ENCODE measurements around the gene ETS1.

ETS1 gene

DNA sequence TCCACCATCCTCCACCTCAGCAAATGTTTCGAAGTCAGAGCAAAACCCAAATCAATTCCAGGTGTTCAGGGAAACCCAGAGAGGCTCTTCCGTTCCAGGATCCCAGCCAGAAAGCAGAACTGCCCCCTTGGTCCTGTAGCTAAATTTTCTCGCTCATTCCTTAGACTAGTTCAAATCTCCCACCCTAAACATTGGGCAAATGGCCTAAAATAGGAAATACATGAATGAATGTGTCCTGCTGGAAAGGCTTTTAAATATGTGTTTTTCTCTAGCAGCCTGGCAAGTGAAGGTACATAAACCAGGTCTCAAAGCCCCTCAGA, 89.6 kb downstream of the ETS1 start:
- no peak for DNase-seq

DNA sequence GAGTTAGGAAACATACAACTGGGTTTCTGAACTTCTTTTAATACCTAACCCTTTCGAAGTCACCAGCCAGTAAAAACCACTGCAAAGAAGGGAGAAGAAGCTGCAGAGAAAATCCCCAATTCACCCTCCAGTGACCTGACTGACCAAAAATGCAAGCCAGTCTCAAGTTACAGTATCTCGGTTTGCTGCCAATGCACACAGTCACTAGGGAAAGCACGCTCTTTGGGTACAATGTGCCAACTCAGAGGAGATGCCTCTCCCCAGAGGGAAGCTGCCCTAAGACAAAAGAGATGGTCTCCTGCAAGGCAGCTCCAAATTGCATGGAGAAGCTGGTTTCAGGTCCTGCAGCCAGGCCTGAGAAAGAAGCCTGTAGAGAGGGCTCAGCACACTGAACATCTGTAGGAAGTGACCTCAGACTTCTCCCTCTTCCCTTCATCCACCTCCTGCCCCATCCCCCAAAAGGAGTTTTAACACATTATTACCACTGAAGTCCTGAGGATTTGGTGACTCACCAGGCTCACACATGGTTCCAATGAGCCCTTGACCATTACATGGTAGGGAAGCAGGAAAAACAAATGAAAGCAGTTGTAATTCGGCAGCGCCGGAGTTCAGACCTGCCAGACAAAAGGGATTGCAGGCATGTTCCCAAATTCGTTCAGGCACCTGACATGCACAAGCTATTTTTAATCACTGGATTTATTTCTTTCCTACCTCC, 90.1 kb downstream of the ETS1 start:
- DNase-seq, result no peak

DNA sequence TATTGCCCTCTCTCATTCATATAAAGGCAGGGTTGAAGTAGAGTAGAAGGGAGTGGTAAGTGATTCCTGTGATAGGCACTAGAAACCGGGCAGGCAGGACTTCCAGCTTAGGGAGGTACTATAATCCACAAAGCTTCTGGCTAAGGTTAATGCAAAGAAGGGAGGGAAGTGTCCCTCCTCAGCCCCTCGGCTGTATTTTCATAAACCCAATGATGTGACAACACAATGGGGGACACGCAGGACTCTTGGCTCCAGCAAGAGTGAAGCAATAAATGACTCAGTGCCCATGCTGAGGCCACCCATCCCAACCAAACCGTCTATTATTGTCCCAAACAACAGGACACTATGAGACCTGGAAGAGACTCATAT, 90.7 kb downstream of the ETS1 start:
- DNase-seq, result no peak

DNA sequence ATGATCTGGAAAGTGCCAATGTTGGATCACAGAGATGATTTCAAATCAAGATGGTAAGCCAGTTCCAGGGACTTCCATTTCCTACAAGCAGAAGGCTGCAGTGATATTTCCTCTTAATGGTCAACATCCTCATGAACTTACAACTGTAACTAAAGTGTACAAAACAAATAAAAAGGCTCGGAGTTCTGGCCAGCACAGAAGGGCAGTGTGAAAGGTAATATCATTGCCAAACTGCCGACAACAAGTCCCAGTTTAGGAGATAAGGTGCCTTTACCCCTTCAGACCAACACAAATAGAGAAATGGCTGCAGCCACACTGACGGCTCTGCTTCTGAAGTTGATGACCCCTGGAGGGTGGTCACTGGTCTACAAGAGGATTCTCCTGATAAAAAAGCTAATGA, 91.1 kb downstream of the ETS1 start:
- no peak for DNase-seq

DNA sequence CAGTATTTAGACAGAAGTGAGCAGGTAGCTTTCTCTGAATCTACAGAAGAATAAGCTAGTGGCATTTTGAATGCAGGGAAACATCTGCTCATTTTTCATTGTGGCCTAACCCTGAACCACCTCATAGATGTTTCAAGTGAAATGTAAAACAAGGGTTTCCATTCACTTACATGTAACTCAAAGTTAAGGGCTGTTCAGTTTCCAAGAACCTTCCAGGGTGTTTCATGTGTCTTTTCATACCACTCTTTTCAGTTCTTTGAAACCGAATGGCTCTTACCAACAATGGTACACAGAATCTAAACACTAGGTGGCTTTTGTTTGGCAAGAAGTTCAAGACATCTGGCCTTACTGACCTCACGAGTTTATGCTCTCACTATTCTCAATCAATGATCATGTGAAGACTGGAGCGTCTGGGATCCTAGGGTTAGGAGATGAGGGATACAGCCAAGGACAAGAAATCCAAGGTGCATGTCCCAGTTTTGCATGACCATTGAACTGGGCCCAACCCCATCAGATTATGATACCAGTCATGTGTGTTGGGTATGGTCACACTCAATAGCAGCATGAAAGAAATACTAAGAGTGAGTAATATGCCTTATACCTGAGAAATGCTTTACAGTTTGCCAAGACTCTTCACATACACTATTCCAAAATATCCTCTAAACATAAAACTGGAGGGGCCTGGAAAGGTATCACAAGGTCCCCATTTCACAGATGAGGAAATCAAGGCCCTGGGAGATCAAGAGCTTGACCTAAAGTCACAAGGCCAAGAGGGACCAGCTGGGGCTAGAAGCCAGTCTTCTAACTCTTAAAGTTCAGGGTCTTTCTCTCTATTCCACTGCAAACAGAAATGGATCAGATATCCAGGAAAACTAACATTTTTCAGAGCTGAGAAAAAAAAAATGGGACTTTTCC, 92.7 kb downstream of the ETS1 start:
- no peak for DNase-seq

DNA sequence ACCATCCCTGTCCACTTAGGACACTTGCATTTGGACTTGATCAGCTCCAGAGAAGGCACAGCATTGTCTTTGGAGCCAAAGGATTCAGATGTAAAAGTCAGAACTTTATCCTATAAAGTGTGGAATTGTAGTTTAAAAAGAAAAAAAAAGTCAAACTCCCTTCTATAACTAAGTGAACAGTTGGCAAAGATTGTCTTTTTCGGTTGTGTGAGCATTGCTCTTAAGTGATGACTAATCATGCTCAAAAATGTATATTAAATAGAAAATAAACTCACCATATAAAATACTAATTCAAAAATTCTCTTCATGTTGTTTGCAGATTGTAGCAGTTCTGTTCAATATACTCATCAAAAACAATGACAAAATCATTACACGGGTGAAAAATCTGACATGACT, 93.8 kb downstream of the ETS1 start:
- no peak for DNase-seq

DNA sequence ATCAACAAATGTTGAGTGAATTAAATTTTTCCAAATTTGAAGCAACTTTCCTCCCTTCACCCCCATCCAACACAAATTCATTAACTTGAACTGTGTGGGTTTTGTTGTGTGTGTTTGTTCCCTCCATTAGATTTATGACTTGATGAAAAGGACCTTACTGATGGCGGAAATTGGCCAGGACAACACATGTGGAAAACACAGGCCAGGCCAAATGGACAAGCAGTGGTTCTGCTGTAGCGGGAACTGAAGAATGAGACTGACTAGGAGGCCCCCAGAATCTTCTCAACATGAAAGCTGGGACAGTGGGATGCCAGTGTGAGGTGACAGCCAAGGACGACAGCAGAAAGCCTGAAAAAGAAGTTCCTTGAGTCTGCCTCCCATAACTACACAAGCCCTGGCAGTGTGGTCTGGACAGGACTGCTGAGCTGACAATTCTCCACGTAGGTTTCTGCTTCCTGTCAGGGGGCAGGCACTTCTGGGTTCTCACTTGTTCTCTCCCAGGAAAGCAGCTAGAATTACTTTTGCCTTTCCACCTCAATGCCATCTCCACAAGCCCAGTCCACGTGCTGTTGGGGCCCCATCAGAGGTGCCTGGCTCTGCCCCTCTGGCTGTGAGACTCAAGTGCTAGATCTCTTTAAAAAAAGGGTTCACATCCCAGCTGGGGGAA, 94.3 kb downstream of the ETS1 start:
- no peak for DNase-seq

DNA sequence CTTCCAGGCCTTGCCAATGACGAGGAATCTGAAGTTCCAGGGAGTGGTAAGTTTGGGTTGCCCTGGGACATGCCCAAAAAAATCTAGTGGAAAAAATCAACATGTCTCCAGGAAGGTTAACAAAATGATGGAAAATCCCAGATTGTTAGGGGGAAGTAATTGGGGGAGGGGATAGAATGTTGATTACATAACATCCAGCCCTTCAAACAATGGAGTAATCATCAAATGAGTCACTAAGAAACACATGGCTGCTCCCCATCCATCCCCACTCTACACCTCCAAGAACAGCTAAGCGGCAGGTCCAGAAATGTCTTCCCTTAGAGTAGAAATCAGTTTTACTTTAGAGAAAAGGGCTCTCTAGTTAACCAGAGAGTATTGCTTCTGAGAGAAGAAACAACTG, 94.9 kb downstream of the ETS1 start:
- no peak for DNase-seq

DNA sequence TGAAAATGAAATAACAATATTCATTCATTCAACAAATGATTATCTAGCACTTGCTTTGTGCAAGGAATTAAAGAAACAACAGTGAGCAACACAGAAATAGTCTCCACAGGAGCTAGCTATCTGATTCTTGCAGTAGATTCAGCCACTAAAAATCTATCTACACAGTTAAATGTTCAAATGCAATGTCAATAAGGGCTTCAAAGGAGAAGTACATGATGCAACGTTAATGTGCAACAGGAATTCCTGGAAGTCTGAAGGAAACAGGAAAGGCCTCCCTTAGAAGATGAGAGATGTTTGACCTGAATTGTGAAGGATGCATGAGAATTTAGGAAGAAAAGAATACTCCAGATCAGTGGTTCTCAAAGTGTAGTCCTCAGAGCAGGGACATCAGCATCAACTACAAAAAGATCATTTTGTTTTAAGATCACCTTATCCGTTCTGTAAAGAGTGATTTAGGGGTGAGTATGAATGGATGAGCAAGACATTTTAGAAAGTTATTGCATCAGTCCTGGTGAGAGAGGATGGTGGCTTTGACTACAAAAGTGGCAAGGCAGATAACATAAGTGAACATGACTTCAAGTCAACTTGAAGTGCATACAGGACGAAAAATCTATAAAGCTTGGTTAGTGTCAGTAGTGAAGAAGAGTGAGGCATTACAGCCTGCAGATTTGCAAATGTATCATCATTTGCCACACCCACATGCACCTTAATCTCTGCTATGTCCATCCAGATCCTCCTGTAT, 96.0 kb downstream of the ETS1 start:
- DNase-seq, result no peak

DNA sequence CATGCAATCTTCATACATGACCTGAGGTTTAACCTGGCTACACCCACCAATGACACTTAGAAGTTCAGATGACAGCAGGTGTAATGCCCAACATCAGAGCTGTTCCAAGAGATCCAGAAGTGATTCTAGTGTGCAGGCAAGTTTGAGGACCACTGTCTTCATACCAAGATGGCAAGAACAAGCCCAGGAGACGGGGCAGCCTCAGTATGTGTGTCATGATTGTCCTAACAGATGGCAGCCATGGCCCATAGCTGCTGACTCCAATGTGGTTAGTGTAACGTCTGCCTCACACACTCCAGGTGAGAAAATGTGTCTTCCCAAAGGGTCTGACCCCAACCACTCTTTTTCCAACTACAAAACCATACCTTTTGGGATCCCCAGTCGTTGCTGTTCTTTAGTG, 97.3 kb downstream of the ETS1 start:
- DNase-seq, result no peak

DNA sequence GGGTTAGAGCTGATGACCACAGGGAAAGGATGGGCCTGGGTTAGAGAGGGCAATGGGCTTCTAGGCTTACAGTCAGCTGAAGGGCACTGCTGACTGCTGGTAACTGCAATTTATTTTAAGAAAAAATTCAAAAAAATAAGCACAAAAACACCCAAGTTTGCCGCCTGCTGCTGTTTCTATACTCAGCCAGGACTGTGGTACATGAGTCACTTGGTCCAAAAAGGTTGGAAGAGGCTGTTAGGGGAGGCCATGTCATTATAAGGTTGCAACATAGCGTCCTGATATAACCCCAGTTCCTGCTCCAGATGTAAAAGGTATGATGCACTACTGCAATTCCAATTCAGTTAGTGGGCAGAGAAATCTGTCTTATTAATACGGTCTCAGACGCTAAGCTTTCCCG, 98.9 kb downstream of the ETS1 start:
- DNase-seq, result peak; percentile 52

DNA sequence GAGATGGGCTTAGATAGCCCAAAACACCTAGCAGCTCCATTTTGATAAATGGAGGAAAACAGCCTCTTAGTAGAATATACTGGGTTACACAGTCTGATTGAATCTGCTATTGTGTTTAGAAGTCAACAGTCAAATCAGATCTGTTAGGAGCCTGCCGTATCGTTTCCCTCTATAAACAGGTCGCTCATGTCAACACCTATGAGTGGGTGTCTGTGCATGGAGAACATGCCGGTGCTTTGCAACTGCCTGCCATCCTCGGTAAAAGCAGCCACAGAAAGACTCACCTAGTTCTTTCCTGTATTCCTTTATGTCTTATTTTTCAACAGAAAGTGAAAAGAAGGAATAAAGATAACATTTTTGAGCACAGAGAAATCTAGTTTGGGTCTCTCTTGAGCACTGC, 99.4 kb downstream of the ETS1 start:
- no peak for DNase-seq

DNA sequence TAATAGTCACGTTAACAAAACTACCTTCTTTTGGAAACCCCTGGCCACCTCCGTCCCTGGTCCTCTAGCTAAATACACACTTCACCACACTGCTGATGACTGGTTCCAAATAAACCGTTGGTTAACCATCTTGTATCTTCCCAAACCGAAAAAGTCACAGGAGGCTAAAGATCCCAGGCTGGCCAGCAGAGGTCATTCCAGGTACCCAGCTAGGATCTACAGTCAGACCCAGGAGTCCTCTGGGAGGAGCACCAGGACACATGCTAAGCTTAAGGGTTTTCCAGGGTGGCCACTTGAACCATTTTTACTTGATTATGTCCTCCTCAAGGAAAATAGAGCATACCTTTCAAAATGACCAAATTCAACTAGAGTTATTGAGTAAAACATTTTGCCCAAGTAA, 103.2 kb downstream of the ETS1 start:
- DNase-seq, result no peak

DNA sequence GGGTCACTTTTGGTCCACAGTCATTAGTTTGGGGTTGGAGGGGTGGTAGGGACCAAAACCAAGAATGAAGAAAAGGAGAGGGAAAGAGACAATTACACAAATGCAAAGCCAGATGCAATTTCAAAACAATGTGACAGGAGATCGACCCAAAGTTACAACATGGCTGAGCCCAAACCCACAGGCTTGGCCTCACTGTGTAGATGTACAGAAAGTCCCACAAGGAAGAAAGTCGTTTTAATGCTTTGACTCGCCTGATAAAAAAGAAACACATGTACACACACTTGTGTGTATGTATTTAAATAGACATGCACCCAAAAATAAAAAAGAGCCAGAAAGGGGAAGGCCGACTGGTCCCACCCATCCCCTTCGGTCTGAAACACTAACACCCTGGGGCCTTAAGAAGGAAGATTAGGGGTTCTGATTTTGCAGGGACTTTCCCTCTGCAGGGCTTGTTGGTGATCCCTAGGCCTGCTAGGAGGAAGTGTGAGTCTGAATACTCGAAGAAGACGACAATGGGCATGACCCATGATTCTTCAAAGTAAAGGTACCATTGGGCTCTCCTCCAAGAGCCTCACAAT, 104.1 kb downstream of the ETS1 start:
- peak; percentile 17 for DNase-seq

DNA sequence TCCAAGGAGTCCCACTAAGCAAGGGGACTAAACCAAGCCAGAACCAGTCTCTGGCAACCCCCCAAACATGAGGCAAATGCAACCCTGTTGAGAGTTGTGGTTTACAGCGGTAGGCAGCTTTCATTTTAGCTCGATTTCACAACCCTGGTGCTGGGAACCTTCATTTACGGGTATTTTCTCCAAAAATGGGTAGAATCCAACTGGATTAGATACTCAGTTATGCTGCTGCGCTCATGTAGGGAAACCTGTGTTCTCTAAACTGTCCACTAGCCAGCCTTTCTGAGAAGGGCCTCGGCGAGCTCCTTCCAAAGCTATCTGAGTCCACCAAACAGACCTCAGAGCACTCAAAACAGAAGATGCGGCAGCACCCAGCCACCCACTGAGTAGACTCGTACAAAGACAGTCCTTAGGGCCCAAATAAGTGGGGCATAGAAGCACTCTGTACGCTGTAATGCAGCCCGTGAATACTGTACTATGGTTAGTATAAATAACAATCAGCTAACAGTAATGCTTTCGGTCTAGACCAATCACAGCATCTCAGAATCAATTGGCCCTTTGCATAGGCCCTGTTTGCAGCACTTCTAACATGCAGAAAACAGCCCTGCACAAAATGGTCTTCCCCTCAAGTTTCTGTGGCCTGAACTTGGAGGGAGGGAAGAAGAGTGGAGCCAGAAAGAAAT, 104.7 kb downstream of the ETS1 start:
- DNase-seq, result peak; percentile 43

DNA sequence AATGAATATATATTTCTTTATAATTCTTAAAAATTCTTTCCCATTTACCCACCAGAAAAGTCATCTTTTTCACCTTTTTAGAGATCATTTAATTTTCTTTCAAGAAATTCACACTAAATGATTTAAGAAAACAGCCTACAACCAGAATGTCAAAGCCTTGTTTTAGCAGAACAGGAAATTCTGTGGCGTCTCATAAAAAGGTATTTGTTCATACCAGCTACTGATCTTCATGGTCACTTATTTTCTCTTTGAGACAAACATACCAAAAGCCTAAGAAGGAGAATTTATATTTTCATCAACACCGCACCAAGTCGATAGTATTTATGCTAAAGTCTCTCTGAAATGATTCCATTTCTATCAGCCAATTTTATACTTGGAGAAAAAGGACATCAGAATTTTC, 105.3 kb downstream of the ETS1 start:
- no peak for DNase-seq

DNA sequence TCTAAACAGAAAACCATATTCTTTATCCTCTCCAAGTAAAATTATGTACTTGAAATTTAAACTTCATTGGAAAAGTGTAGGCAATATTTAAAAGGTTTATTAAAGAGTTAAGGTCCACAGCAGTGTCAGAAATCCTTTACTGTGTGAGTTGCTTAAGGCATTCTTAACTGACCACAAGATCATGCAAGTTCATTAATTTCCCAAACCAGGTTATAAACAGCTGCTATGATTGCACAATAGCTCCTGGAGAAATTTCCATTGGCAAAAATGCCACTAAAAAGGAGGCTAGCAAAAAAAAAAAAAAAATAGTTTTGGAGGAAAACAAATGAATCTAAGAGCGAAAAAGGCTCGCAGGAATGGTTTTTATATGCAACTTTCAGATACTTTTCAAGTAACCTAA, 106.2 kb downstream of the ETS1 start:
- DNase-seq, result peak; percentile 11

DNA sequence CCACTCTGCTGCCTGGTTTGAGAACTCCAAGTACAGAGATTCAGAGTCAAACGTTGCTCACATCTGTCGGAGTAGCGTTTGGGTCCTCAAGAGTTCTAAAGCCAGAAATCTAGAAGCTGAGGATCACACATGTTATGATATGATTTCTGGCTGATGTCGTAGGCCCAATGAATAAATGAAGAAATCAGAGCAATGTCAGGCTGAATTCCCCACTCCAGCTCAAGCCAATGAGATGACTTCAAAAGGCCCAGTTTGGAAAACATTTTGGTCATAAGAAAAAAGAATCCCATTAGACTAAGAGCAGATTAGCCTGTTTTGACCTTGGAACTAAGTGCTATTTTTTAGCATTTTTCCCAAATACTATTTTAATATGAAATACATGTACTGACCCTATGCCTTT, 106.7 kb downstream of the ETS1 start:
- DNase-seq, result no peak

DNA sequence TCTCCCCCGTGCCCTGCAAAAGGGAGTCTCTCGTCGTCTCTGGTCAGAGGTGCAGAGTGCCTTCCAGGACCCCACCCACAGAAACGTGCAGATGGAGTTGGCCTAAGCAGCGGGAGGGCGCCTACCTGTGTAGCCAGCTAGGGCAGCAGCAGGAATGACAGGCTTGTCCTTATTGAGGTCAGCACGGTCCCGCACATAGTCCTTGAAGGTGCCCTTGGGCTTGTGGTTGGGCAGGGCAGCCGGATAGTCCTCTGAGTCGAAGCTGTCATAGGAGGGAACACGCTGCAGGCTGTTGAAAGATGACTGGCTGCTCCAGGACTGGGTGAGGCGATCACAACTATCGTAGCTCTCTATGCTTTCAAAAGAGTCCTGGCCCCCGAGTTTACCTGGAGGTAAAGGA, 107.3 kb downstream of the ETS1 start:
- DNase-seq, result no peak

DNA sequence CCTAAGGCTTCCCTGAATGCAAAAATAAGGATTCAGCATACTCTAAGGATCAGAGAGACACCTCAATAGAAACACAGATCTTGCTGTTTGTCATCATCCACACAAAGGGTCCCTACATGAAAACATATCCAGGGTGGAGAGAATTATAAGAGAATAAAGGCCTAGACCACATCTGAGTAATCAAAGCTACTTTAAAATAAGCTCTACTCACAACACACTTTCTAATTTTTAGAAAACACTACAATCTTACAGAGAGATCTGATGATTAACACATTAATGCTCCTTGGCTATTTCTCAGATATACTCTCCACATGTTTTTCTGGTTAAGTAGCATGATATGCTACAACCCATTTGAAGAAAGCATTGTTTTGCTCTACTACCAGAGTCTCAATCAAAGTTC, 108.2 kb downstream of the ETS1 start:
- DNase-seq, result no peak

DNA sequence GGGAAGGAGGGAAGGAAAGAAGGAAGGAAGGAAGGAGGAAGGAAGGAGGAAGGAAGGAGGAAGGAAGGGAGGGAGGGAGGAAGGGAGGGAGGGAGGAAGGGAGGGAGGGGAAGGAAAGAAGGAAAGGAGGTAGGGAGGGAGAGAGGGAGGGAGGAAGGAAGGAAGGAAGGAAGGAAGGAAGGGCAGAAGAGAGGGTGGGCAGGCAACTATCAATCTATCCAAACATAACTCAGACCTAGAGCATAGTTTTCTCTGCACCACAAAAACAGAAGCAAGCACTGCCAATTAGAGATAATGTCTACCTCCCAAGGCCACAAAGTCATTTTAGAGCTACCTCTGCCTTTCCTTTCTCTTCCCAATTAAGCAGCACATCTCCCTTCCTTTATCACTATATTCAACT, 109.1 kb downstream of the ETS1 start:
- no peak for DNase-seq

DNA sequence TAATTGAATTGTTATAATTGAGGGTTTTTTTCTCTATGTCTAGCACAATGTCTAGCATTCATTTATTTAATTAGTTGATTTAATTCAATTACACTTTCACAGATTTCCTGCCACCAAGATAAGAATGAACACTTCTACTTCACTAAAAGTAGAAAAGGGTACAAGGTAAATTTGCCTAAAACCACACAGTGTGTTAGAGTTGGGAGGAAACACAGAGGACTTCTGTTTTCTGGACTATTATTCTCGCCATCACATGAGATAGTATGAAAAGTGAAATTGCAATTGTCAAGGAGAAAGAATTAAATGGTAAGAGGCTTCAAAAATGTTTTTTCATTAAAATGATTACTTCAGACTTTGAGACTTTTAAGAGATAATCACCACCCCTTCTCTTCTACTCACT, 109.5 kb downstream of the ETS1 start:
- no peak for DNase-seq

DNA sequence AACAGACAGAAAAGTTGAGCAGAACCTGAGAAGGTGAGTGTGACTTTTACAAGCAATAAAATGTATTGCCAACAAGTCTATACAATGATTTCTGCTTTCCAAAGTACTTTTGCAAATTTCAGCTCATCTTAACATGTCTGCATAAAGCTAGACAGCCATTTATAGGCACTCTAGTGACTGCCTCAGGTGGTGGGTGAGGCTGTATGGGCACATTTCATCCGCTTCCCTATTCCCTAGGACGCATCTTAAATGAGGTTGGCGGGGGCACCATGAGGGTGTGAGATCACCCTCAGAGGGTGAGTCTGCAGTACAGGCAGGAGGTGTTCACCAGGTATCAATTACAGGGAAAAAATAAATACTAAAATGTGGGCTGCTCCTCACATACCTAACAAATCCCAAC, 110.1 kb downstream of the ETS1 start:
- no peak for DNase-seq

Measured in hematopoietic multipotent progenitor cell treated with erythropoietin and hydrocortisone succinate and interleukin-3 and kit ligand, for 6 days (in vitro differentiated cells).